Neural progenitor cell (in vitro differentiated cells): ENCODE measurements around the gene TLE4. TPM values are rescaled to one million over a fixed set of nuclear protein-coding genes. Genes with fewer than 3 reads are reported as not detected.
A peak's percentile ranks its signal among the peaks of the same experiment; 100 is the strongest.

Experiments
- DNase-seq: peaks from one replicate; pipeline ENCODE4 v3.0.0-alpha.2; 2016; ENCODE audit warnings: low spot score
- H2AFZ ChIP-seq: fragments of 200-600 bp; sonication (generic); replicated peaks from 2 replicates; pipeline ENCODE4 v1.6.1; 2016; ENCODE audit warnings: antibody characterized with exemption
- H3F3A ChIP-seq: fragments of 200-600 bp; sonication (generic); 2 replicates; pipeline ENCODE4 v1.6.1; 2016; ENCODE audit warnings: antibody characterized with exemption, low read depth
- H3K27ac ChIP-seq: fragments of 200-600 bp; sonication (generic); 2 replicates; pipeline ENCODE4 v1.5.1; 2016; ENCODE audit warnings: mild to moderate bottlenecking
- H3K27me3 ChIP-seq: fragments of 200-600 bp; sonication (generic); 2 replicates; pipeline ENCODE4 v1.6.1; 2016; ENCODE audit warnings: mild to moderate bottlenecking, moderate library complexity
- H3K36me3 ChIP-seq: fragments of 200-600 bp; sonication (generic); 2 replicates; pipeline ENCODE4 v1.5.1; 2016
- H3K4me1 ChIP-seq: fragments of 200-600 bp; sonication (generic); 2 replicates; pipeline ENCODE4 v1.6.1; 2016; ENCODE audit warnings: mixed run types
- H3K4me2 ChIP-seq: fragments of 200-600 bp; sonication (generic); 2 replicates; pipeline ENCODE4 v1.6.1; 2016
- H3K4me3 ChIP-seq: fragments of 200-600 bp; sonication (generic); 2 replicates; pipeline ENCODE4 v1.5.1; 2016
- H3K79me2 ChIP-seq: fragments of 200-600 bp; sonication (generic); 2 replicates; pipeline ENCODE4 v1.6.1; 2016; ENCODE audit warnings: low read depth
- H3K9ac ChIP-seq: fragments of 200-600 bp; sonication (generic); 2 replicates; pipeline ENCODE4 v1.6.1; 2016
- H3K9me3 ChIP-seq: fragments of 200-600 bp; sonication (generic); 2 replicates; pipeline ENCODE4 v1.5.1; 2016; ENCODE audit warnings: low read depth
- H4K20me1 ChIP-seq: fragments of 200-600 bp; sonication (generic); 2 replicates; pipeline ENCODE4 v1.6.1; 2016; ENCODE audit warnings: low read depth
- H3K27ac Mint-ChIP-seq: 3 replicates; pipeline ENCODE4 v1.8.0; 2021; ENCODE audit warnings: mixed read lengths
- H3K27me3 Mint-ChIP-seq: 2 replicates; pipeline ENCODE4 v1.8.0; 2022; ENCODE audit warnings: low read depth, mild to moderate bottlenecking, inconsistent platforms, moderate library complexity, mixed read lengths; ENCODE audit not compliant: insufficient read depth
- H3K36me3 Mint-ChIP-seq: 3 replicates; pipeline ENCODE4 v1.8.0; 2021; ENCODE audit warnings: mixed read lengths
- H3K4me1 Mint-ChIP-seq: 3 replicates; pipeline ENCODE4 v1.8.0; 2021; ENCODE audit warnings: mixed read lengths
- H3K4me3 Mint-ChIP-seq: 3 replicates; pipeline ENCODE4 v1.8.0; 2021; ENCODE audit warnings: mild to moderate bottlenecking, moderate library complexity, mixed read lengths
- H3K9me3 Mint-ChIP-seq: 3 replicates; pipeline ENCODE4 v1.8.0; 2020; ENCODE audit warnings: mixed read lengths
- EZH2 ChIP-seq: fragments of 200-600 bp; sonication (generic); IDR thresholded peaks from 2 replicates; pipeline ENCODE4 v1.6.1; 2017; ENCODE audit warnings: antibody characterized with exemption, mild to moderate bottlenecking, moderate library complexity
- EZH2phosphoT487 ChIP-seq: fragments of 200-600 bp; sonication (generic); IDR thresholded peaks from 2 replicates; pipeline ENCODE4 v1.6.1; 2017; ENCODE audit warnings: antibody characterized with exemption
- total RNA-seq: library from RNA; depleted of rRNA; stranded (reverse); fragments of >200 nt; gene quantifications from 2 replicates; pipeline ENCODE4 v1.2.3, GENCODE V29; 2015; ENCODE audit warnings: low replicate concordance
- TF ChIP-seq, protein P1 (sequence below): fragments of 200-600 bp; sonication (generic); IDR thresholded peaks from 2 replicates; pipeline ENCODE4 v1.5.1; 2017; ENCODE audit warnings: antibody characterized with exemption, mild to moderate bottlenecking

The TLE4 gene
- total RNA-seq, 1 donor from 2014 or later: 265 TPM

- peaks cover 74% of the 10 kb centered on the region for H3K4me1 Mint-ChIP-seq
These were observed 96.2 kb downstream of the TLE4 start for GRCh38 chr9:79667817-79668436.

DNA sequence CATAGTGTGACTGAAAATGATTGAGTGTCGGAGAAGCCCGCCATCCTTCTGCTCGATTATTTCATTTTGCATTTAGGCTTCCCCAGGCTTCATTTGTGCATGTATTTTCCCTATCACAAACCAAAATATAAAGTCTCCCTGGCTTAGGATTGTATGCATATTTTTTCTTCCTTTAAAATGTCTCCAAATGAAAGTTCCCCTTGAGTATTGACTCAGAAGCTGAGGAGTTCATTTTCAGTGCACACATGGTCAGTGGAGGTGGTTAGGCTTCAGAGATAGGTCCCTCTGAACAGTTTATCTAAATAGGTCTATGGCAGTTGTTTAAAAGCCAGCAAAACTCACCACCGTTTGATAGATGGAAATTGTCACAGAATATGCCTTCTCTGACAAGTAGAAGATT is 97.2 kb downstream of the TLE4 start:
- H3K36me3 ChIP-seq: peaks cover 5% of the 10 kb centered on the region
- H3F3A ChIP-seq: peaks cover 59% of the 10 kb centered on the region
- H3K9ac ChIP-seq: no peak overlapping the region
- H3K9me3 ChIP-seq: no peaks in the 10 kb centered on the region
- Mint-ChIP-seq H3K4me3 (no peak overlapping the region), H3K9me3 (peaks cover 23% of the 10 kb centered on the region), H3K36me3 (peaks cover 65% of the 10 kb centered on the region), H3K27ac (no peak overlapping the region), H3K27me3 (peaks cover 10% of the 10 kb centered on the region), H3K4me1 (peaks cover 71% of the 10 kb centered on the region)
- H3K27ac ChIP-seq: peak overlapping the region; percentile 88
- peaks cover 98% of the 10 kb centered on the region for H3K4me1 ChIP-seq
- H3K79me2 ChIP-seq: peaks cover 98% of the 10 kb centered on the region
- H4K20me1 ChIP-seq: peaks cover 93% of the 10 kb centered on the region
- DNase-seq: no peak
- peak overlapping the region; percentile 54 for H3K4me2 ChIP-seq
- no peak overlapping the region for H2AFZ ChIP-seq
- TF ChIP-seq, protein P1, sequence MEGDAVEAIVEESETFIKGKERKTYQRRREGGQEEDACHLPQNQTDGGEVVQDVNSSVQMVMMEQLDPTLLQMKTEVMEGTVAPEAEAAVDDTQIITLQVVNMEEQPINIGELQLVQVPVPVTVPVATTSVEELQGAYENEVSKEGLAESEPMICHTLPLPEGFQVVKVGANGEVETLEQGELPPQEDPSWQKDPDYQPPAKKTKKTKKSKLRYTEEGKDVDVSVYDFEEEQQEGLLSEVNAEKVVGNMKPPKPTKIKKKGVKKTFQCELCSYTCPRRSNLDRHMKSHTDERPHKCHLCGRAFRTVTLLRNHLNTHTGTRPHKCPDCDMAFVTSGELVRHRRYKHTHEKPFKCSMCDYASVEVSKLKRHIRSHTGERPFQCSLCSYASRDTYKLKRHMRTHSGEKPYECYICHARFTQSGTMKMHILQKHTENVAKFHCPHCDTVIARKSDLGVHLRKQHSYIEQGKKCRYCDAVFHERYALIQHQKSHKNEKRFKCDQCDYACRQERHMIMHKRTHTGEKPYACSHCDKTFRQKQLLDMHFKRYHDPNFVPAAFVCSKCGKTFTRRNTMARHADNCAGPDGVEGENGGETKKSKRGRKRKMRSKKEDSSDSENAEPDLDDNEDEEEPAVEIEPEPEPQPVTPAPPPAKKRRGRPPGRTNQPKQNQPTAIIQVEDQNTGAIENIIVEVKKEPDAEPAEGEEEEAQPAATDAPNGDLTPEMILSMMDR: no peak
- no peak for TF ChIP-seq EZH2phosphoT487
- no peak for TF ChIP-seq EZH2
- no peak overlapping the region for H3K4me3 ChIP-seq
- H3K27me3 ChIP-seq: no peaks in the 10 kb centered on the region

More at GRCh38 chr9:79667817-79668436, 96.2 kb downstream of the TLE4 start:
- Histone ChIP-seq H2AFZ (no peak overlapping the region), H3K4me2 (peak overlapping the region; percentile 54), H3K9ac (no peak overlapping the region), H4K20me1 (peaks cover 93% of the 10 kb centered on the region), H3K4me1 (peaks cover 97% of the 10 kb centered on the region), H3K4me3 (peak overlapping the region; percentile 1), H3K27ac (peak overlapping the region; percentile 88), H3K27me3 (no peaks in the 10 kb centered on the region), H3F3A (peaks cover 69% of the 10 kb centered on the region), H3K79me2 (peaks cover 98% of the 10 kb centered on the region), H3K9me3 (no peaks in the 10 kb centered on the region), H3K36me3 (peaks cover 5% of the 10 kb centered on the region)
- no peak for TF ChIP-seq EZH2phosphoT487
- TF ChIP-seq, protein P1: no peak
- TF ChIP-seq EZH2: no peak
- Mint-ChIP-seq H3K9me3 (peaks cover 21% of the 10 kb centered on the region), H3K4me3 (peak overlapping the region; percentile 10), H3K36me3 (peaks cover 56% of the 10 kb centered on the region), H3K27ac (peak overlapping the region; percentile 40), H3K27me3 (peaks cover 7% of the 10 kb centered on the region)
- peak; percentile 54 for DNase-seq

DNA sequence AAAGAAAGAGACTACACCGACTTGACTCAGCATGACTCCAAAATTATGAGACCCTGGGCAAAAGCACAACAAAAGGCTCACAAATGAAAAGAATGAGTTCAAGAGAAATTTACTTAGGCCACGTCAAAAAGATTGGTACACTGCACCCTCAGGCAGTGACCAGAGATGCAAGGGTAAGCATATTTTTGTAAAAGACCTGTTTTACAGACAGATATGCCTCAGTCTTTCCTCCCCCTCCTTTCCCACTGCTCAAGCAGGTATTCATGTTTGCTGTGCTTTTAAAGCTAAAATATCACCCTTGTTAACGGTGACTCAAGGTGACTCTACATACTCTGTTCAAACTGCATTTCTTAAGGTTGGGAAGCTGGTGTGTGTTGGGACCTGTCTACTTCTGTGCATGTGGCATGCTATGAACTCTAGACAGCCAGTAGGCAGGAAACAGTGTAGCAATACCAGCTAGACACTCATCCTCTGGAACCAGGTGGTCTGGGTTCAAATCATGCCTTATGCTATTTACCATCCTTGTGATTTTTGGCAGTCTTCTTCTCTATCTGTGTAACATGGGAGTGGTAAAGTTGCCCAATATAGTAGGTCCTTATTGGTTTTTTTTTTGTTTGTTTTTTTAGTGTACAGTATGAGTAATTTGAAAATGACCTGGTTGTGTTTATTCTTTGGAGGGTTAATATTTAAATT is 98.7 kb downstream of the TLE4 start:
- Histone ChIP-seq H4K20me1 (peaks cover 88% of the 10 kb centered on the region), H3K79me2 (peaks cover 97% of the 10 kb centered on the region), H3K4me2 (no peak overlapping the region), H2AFZ (no peak overlapping the region), H3K27ac (peak overlapping the region; percentile 88), H3K9ac (no peak overlapping the region), H3F3A (peaks cover 48% of the 10 kb centered on the region), H3K4me3 (no peak overlapping the region), H3K4me1 (peaks cover 84% of the 10 kb centered on the region), H3K9me3 (no peaks in the 10 kb centered on the region), H3K36me3 (peaks cover 4% of the 10 kb centered on the region), H3K27me3 (no peaks in the 10 kb centered on the region)
- DNase-seq: no peak
- Mint-ChIP-seq H3K27me3 (peaks cover 10% of the 10 kb centered on the region), H3K27ac (no peak overlapping the region), H3K4me1 (peaks cover 61% of the 10 kb centered on the region), H3K4me3 (no peak overlapping the region), H3K9me3 (peaks cover 23% of the 10 kb centered on the region), H3K36me3 (peaks cover 76% of the 10 kb centered on the region)
- TF ChIP-seq, protein P1: no peak
- no peak for TF ChIP-seq EZH2phosphoT487
- TF ChIP-seq EZH2: no peak
